Measurements from ENCODE around the gene EFHD1.

DNA sequence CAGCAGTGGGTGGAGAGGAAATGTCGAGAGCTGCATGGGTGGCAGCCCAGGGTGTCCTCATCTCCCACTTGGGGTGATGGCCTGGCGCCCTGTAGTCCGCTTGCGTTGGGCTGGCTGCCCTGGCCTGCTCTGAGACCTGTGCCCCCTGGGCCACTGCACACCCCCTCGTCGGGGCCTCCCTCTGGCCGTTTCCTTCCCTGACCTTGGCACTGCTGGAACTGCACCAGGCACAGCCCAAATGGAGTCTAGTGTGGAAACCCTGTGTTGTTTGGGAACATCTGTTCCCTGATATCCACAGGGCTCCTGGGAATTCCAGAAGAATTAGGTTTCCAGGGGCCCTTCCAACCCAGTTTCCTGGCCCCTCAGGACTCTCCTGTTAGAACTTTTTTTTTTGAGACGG lies 13.9 kb downstream of the EFHD1 start:
- no peak for TF ChIP-seq CTCF (IDR thresholded peaks at IDR 0.05)
- no peak for TF ChIP-seq ZFX (IDR thresholded peaks at IDR 0.05; ENCODE audit: borderline replicate concordance)
